ENCODE measurements around the gene TMEM151B.

- TF ChIP-seq CTCF (IDR thresholded peaks at IDR 0.05; ENCODE audit: poor library complexity) (no peak), EZH2phosphoT487 (IDR thresholded peaks at IDR 0.05; ENCODE audit: low read depth, severe bottlenecking, unreplicated experiment) (no peak)
Observed at GRCh38 chr6:44254191-44255104, 15.8 kb upstream of the TMEM151B start.
